SK-N-MC (cell line): Measurements from ENCODE around the gene PTPRZ1.

Experiments used
- EZH2 ChIP-seq: fragments of 200-600 bp; sonication (generic); IDR thresholded peaks from one replicate; pipeline ENCODE4 v1.6.1; 2017; ENCODE audit warnings: antibody characterized with exemption
- POLR2AphosphoS5 ChIP-seq: IDR thresholded peaks from 2 replicates; pipeline ENCODE4 v1.6.1; 2012; ENCODE audit warnings: mild to moderate bottlenecking, low read depth, low read length, borderline replicate concordance

- TF ChIP-seq EZH2 (no peak), POLR2AphosphoS5 (no peak)
These were observed 18.8 kb downstream of the PTPRZ1 start for GRCh38 chr7:121891731-121892130.
